SU-DHL-6 (cell line): ENCODE results near the gene CD160.

Experiments used
- H2AFZ ChIP-seq: fragments of 200-600 bp; sonication (generic); 2 replicates; pipeline ENCODE4 v1.6.1; 2014; ENCODE audit warnings: low read depth, mild to moderate bottlenecking, moderate library complexity, mixed read lengths, antibody characterized with exemption, low read length; ENCODE audit not compliant: severe bottlenecking
- H3F3A ChIP-seq: fragments of 200-600 bp; shearing (Covaris generic); 2 replicates; pipeline ENCODE4 v1.6.0; 2016; ENCODE audit warnings: antibody characterized with exemption, mild to moderate bottlenecking; ENCODE audit not compliant: insufficient read depth
- H3K27ac ChIP-seq: fragments of 200-600 bp; sonication (generic); 2 replicates; pipeline ENCODE4 v1.5.1; 2016; ENCODE audit warnings: low read depth, mild to moderate bottlenecking, low read length, moderate library complexity, mixed read lengths
- H3K27me3 ChIP-seq: fragments of 200-600 bp; sonication (generic), shearing (Covaris generic); 2 replicates; pipeline ENCODE4 v1.6.0; 2014; ENCODE audit warnings: mild to moderate bottlenecking, low read length
- H3K36me3 ChIP-seq: fragments of 200-600 bp; sonication (generic); 2 replicates; pipeline ENCODE4 v1.6.1; 2014; ENCODE audit warnings: mild to moderate bottlenecking, low read length, mixed read lengths
- H3K4me2 ChIP-seq: fragments of 300-600, 200-600 bp; shearing (Covaris generic), sonication (generic); 2 replicates; pipeline ENCODE4 v1.6.0; 2014; ENCODE audit warnings: low read length, low read depth, mild to moderate bottlenecking; ENCODE audit not compliant: poor library complexity, severe bottlenecking
- H3K4me3 ChIP-seq: fragments of 200-600 bp; sonication (generic); 2 replicates; pipeline ENCODE4 v1.5.1; 2014; ENCODE audit warnings: antibody characterized with exemption, low read length, mild to moderate bottlenecking, mixed read lengths; ENCODE audit not compliant: insufficient read depth, poor library complexity, severe bottlenecking
- H3K79me2 ChIP-seq: fragments of 200-600 bp; sonication (generic); 2 replicates; pipeline ENCODE4 v1.6.1; 2014; ENCODE audit warnings: mild to moderate bottlenecking, low read length, moderate library complexity; ENCODE audit not compliant: insufficient read depth
- H3K9ac ChIP-seq: fragments of 200-600 bp; sonication (generic); 2 replicates; pipeline ENCODE4 v1.7.0; 2014; ENCODE audit warnings: mild to moderate bottlenecking, low read length
- H3K9me2 ChIP-seq: fragments of 200-600 bp; sonication (generic); replicated peaks from 2 replicates; pipeline ENCODE4 v1.6.1; 2014; ENCODE audit warnings: low read length; ENCODE audit not compliant: insufficient read depth
- H3K9me3 ChIP-seq: fragments of 200-600 bp; sonication (generic); 2 replicates; pipeline ENCODE4 v1.6.1; 2014; ENCODE audit warnings: low read length, mixed read lengths; ENCODE audit not compliant: insufficient read depth
- H4K20me1 ChIP-seq: fragments of 200-600 bp; sonication (generic); 2 replicates; pipeline ENCODE4 v1.6.1; 2014; ENCODE audit warnings: low read depth, mild to moderate bottlenecking, antibody characterized with exemption, low read length, moderate library complexity, mixed read lengths
- CTCF ChIP-seq: fragments of 200-600 bp; sonication (generic); IDR thresholded peaks from one replicate; pipeline ENCODE4 v1.5.1; 2017; ENCODE audit warnings: antibody characterized with exemption, mild to moderate bottlenecking, low read length, moderate library complexity; ENCODE audit not compliant: insufficient read depth, poor library complexity, severe bottlenecking
- EZH2phosphoT487 ChIP-seq: fragments of 200-600 bp; sonication (generic), shearing (Covaris generic); conservative IDR thresholded peaks from 2 replicates; pipeline ENCODE4 v1.6.1; 2018; ENCODE audit warnings: mild to moderate bottlenecking, antibody characterized with exemption, low read length, moderate library complexity, mixed read lengths

Gene CD160

GRCh38 chr1:145750426-145750825 is 31.1 kb downstream of the CD160 start:
- TF ChIP-seq CTCF: no peak
- TF ChIP-seq EZH2phosphoT487: no peak
- H3K27me3 ChIP-seq: no peaks in the 10 kb centered on the region
- no peaks in the 10 kb centered on the region for H3K79me2 ChIP-seq
- no peaks in the 10 kb centered on the region for H3F3A ChIP-seq
- H4K20me1 ChIP-seq: no peaks in the 10 kb centered on the region
- peaks cover 17% of the 10 kb centered on the region; the same call in 1 of the 2 replicates for H3K36me3 ChIP-seq
- no peak overlapping the region for H2AFZ ChIP-seq
- H3K4me3 ChIP-seq: no peak overlapping the region
- H3K27ac ChIP-seq: no peak overlapping the region
- no peak overlapping the region for H3K9ac ChIP-seq
- no peaks in the 10 kb centered on the region for H3K9me2 ChIP-seq
- H3K4me2 ChIP-seq: no peak overlapping the region
- H3K9me3 ChIP-seq: no peaks in the 10 kb centered on the region

GRCh38 chr1:145751491-145752037 is 32.3 kb downstream of the CD160 start:
- Histone ChIP-seq H3K4me3 (no peak overlapping the region), H2AFZ (no peak overlapping the region), H3K27ac (no peak overlapping the region), H3K27me3 (no peaks in the 10 kb centered on the region), H3K9me2 (no peaks in the 10 kb centered on the region), H3K79me2 (no peaks in the 10 kb centered on the region), H3K9me3 (no peaks in the 10 kb centered on the region), H3F3A (no peaks in the 10 kb centered on the region), H3K9ac (no peak overlapping the region), H3K4me2 (no peak overlapping the region), H4K20me1 (no peaks in the 10 kb centered on the region), H3K36me3 (peaks cover 12% of the 10 kb centered on the region; the same call in 1 of the 2 replicates)
- TF ChIP-seq CTCF: no peak
- no peak for TF ChIP-seq EZH2phosphoT487

- no peaks in the 10 kb centered on the region; the same call in 1 of the 2 replicates for H3K9me3 ChIP-seq
- H3K4me3 ChIP-seq: no peak overlapping the region
- H2AFZ ChIP-seq: no peak overlapping the region
- H3K9ac ChIP-seq: no peak overlapping the region
- H3K27ac ChIP-seq: no peak overlapping the region
- TF ChIP-seq EZH2phosphoT487 (no peak), CTCF (no peak)
- no peaks in the 10 kb centered on the region for H3K9me2 ChIP-seq
- H3K4me2 ChIP-seq: no peak overlapping the region
- no peaks in the 10 kb centered on the region for H3F3A ChIP-seq
- peaks cover 4% of the 10 kb centered on the region; the same call in 1 of the 2 replicates for H3K36me3 ChIP-seq
- H3K79me2 ChIP-seq: no peaks in the 10 kb centered on the region
- H3K27me3 ChIP-seq: no peaks in the 10 kb centered on the region
- no peaks in the 10 kb centered on the region for H4K20me1 ChIP-seq
Measured at GRCh38 chr1:145757420-145757819, 38.1 kb downstream of the CD160 start.
